ENCODE data around the gene MBIP. TPM values are rescaled to one million over a fixed set of nuclear protein-coding genes. Genes with fewer than 3 reads are reported as not detected.

MBIP gene
- total RNA-seq, 2 experiments from 2014 or later: 32.8 to 33.0 TPM

DNA sequence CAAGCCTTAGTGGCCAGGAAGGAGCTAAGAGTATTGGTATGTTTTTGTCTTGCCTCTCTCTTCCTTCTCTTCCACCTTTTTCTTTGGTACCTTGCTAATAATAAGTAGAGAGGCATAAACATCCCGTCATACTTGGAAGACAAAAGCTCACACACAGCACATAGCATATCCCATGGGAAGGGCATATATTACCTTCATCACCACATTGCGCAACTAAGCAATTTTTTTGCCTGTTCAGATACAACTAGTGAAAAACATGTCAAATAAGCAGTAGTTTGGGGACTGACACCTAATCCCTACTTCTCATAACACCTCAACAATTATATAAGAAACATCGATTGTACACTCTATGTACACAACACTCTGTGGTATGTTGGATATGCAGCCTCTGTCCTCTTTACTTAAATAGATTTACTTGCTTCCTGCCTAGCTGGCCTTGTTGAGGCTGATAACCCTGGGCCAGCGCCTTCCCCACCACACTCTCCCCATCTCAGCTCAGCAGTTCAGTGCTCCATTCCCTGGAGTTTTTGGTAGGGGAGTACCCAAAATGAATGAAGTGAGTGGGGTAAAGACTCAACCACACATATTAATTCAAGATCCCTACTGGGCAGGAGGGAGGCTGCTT lies 35.4 kb downstream of the MBIP start:
- ATAC-seq: no peak
- POLR2A ChIA-PET: no interaction called here

DNA sequence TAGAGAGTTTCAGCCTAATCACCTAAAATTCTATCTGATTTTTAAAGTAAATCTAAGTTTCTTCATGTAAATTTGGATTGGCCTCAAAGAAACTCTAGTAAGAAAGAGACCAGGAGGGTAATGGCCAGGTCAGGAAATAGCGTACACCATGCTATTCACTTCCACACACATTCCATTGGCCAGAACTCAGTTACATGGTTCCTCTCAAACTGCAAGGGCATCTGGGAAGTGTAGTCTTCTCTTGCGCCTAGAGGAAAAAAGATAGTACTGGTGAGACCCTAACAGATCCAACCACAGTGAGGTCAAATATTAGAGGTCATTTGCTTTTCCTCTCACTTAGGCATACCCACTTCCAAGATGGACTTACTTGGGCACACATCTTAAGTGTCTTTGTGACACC lies 39.1 kb downstream of the MBIP start:
- H3K4me3 Mint-ChIP-seq: no peak overlapping the region
- no peaks in the 10 kb centered on the region for H3K9me3 Mint-ChIP-seq (ENCODE audit: low read depth)
- H3K27me3 Mint-ChIP-seq: peaks cover 29% of the 10 kb centered on the region
- ChIA-PET POLR2A (no interaction called here), CTCF (no interaction called here)
- ATAC-seq: no peak
- intact Hi-C loops (cut with DNase I, micrococcal nuclease): no loop called here
- no peak for DNase-seq
- no peaks in the 10 kb centered on the region for H3K4me1 Mint-ChIP-seq
- no peak overlapping the region for H3K27ac Mint-ChIP-seq
- H3K36me3 Mint-ChIP-seq (ENCODE audit: low read depth): no peaks in the 10 kb centered on the region

More for the DNA sequence above, 35.4 kb downstream of the MBIP start:
- Mint-ChIP-seq H3K27ac (no peak overlapping the region), H3K4me3 (no peak overlapping the region), H3K9me3 (ENCODE audit: low read depth) (no peaks in the 10 kb centered on the region), H3K27me3 (peaks cover 19% of the 10 kb centered on the region), H3K4me1 (no peaks in the 10 kb centered on the region), H3K36me3 (ENCODE audit: low read depth) (no peaks in the 10 kb centered on the region)
- CTCF ChIA-PET: no interaction called here
- no peak for DNase-seq
- intact Hi-C loops (cut with DNase I, micrococcal nuclease): no loop called here

DNA sequence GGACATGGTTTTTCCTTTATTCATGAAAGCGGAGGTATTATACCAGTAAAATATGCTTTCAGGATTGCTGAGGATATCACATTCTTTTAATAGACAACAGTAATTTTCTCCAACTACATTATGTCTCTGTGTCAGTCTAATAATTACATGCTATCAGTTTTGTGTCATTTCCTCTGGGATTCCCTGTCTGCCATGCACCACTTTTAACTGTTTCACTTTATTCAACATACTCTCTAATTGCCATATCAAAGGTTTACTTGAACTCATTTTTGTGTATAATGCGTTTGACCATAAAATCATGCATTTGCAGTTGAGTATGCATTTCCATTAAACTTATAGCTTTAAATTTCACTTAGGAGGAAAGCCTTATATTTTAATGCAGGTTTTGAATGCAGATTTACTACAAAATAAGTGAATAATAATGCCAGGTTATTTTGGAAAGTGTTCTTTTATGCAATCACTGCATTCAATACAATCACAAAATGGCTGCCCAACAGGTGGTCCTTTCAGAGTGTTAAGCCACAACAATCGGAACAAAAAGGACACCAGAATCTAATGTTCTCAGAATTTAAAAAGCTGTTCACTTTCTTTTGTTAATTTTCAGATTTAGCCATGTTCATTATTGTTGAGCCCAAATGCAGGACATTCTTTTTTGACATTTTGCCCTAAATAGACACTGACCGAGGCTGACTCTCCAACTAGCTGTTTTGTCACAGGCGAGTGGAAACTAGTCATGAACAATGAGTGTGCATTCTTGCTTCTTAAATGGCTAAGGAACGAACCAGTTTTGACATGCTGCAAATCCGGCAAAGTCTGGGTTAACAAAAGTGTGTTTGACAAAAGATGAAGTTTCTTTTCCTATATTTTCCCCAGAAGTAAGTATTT lies 40.9 kb downstream of the MBIP start:
- Mint-ChIP-seq H3K27ac (no peak overlapping the region), H3K36me3 (ENCODE audit: low read depth) (no peaks in the 10 kb centered on the region), H3K9me3 (ENCODE audit: low read depth) (no peaks in the 10 kb centered on the region), H3K4me3 (no peak overlapping the region), H3K27me3 (peaks cover 31% of the 10 kb centered on the region), H3K4me1 (no peaks in the 10 kb centered on the region)
- ATAC-seq: no peak
- no peak for DNase-seq
- POLR2A ChIA-PET: no interaction called here
- CTCF ChIA-PET: interaction anchor here (0.7 to 1.0 kb wide), 3 partner anchors 18 to 148 kb away, joined by 3 to 4 read pairs (median 3); no protein-coding TSS in a partner anchor
- intact Hi-C loops (cut with DNase I, micrococcal nuclease): no loop called here

DNA sequence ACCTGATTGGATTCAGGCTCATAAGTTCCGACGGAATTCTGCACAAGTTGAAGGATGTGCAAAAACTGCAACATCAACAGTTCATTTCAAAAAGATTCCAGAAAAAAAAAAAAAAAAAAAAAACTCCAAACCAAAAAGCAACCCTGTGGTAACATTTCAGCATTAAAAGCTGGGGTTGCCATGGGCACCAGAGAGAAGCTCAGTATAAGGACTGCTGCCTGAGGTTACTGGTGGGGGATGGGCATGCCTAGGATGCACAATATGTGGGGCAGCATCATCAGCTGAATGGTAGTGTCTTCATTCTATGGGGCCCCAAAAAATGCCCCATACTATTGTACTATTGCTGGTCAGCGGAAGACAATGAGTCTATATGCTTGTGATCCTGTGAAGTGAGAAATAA lies 44.7 kb downstream of the MBIP start:
- Mint-ChIP-seq H3K9me3 (ENCODE audit: low read depth) (no peaks in the 10 kb centered on the region), H3K4me1 (peaks cover 9% of the 10 kb centered on the region), H3K4me3 (no peak overlapping the region), H3K27ac (no peak overlapping the region), H3K36me3 (ENCODE audit: low read depth) (no peaks in the 10 kb centered on the region), H3K27me3 (peaks cover 49% of the 10 kb centered on the region)
- DNase-seq (no peak), ATAC-seq (no peak)
- ChIA-PET POLR2A (no interaction called here), CTCF (interaction anchor here (0.6 kb wide), 1 partner anchor 323 kb away, joined by 3 read pairs; no protein-coding TSS in a partner anchor)
- intact Hi-C loops (cut with DNase I, micrococcal nuclease): no loop called here

DNA sequence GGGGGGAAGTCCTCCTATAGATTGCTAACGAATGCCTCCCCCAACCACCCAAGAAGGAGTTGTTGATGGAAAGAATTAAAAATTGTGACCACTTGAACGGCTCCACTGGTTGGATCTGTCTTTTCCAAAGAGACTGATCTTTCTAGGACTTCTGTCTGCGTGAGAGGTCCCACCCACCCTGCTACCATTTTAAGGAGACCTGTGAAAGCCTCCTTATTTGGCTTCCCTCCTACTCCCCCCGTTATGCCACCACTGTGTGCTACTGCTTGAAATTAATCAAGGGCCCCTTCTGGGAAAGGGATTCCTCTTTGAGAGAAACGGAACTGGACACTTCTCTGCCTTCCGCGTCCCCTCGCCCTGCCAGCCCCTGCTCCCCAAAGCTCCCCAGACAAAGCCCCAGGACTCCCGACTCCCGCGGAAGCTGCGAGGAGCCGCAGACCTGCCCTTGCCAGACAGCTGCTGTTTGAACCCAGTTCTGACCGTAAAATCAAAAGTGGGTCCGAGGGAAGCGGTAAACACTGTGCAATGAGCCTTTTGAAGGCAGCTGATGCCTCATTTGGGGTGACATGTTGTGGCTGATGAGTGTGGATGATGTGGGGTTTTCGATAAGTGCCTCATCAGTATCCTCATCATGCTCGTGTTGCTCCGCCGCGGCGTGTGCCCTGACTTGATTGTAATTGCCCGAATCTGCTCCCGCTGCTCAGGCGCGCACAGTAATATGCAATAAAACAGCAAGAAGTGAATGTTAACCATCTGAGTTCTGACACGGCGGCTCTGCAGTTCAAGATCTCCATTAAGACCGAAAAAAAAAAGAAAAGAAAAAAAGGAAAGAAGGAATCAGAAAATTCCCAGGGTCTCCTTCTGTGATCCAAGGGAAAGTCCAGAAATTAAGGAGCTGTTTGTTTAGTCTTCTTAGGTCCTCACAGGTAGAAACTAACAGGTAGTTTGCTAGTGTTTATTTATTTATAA lies 48.2 kb downstream of the MBIP start:
- intact Hi-C loops (cut with DNase I, micrococcal nuclease): loop anchor here in 1 of 2 experiments (5.0 kb wide), 1 partner anchor 45 kb away; no protein-coding TSS in a partner anchor
- POLR2A ChIA-PET: no interaction called here
- Mint-ChIP-seq H3K4me3 (peak overlapping the region; percentile 61), H3K27me3 (peaks cover 60% of the 10 kb centered on the region), H3K36me3 (ENCODE audit: low read depth) (no peaks in the 10 kb centered on the region), H3K9me3 (ENCODE audit: low read depth) (no peaks in the 10 kb centered on the region), H3K27ac (peak overlapping the region; percentile 23), H3K4me1 (peaks cover 9% of the 10 kb centered on the region)
- peak; percentile 96 for ATAC-seq
- CTCF ChIA-PET: interaction anchor here (0.5 kb wide), 1 partner anchor 392 kb away, joined by 3 read pairs; no protein-coding TSS in a partner anchor
- peak; percentile 66 for DNase-seq

DNA sequence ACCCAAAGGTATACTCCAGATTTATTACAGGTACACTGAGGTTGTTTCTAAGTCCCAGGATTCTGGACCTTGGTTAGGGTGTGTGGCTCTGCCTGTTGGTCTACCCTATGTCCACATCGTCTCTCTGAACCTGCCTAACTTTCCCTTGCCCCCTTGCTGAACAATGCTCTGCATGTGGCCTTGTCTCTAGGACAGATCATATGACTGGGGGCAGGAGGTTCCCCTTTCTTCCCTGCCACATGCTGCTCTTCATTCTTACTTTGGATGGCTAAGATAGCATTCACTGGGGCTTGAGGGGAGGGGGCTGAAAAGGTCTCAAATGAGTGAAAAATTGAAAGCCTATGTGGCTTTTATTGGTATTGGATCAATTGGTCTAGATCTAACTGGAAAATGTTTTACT lies 49.2 kb downstream of the MBIP start:
- POLR2A ChIA-PET: no interaction called here
- Mint-ChIP-seq H3K27me3 (peaks cover 57% of the 10 kb centered on the region), H3K4me3 (no peak overlapping the region)

DNA sequence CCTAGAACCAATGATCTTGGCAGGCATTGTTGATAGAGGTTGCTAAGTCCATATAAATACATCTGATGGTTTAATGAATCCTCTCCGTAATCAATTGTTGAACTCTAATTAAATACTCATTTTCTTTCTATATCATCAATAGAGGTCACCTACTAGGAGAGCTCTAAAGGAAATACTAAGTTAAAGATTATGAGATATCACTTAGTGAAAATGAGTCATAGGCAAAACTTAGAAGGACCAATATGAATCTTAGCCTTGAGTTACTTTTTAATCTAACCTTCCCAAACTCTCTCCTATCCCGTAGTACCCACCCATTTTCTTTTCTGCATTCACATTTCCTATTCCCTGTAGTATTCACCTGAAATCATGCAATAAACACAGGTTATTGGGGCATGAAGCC lies 50.2 kb downstream of the MBIP start:
- no peak for ATAC-seq
- Mint-ChIP-seq H3K27ac (no peak overlapping the region), H3K27me3 (peaks cover 54% of the 10 kb centered on the region), H3K9me3 (ENCODE audit: low read depth) (no peaks in the 10 kb centered on the region), H3K4me3 (no peak overlapping the region), H3K36me3 (ENCODE audit: low read depth) (no peaks in the 10 kb centered on the region), H3K4me1 (peaks cover 14% of the 10 kb centered on the region)
- POLR2A ChIA-PET: no interaction called here
- no peak for DNase-seq
- intact Hi-C loops (cut with DNase I, micrococcal nuclease): loop anchor here in 1 of 2 experiments (5.0 kb wide), 1 partner anchor 47 kb away; no protein-coding TSS in a partner anchor
- CTCF ChIA-PET: no interaction called here

More for the DNA sequence above, 49.2 kb downstream of the MBIP start:
- intact Hi-C loops (cut with DNase I, micrococcal nuclease): loop anchor here in 1 of 2 experiments (5.0 kb wide), 1 partner anchor 46 kb away; no protein-coding TSS in a partner anchor
- Mint-ChIP-seq H3K27ac (no peak overlapping the region), H3K4me1 (peaks cover 9% of the 10 kb centered on the region), H3K9me3 (ENCODE audit: low read depth) (no peaks in the 10 kb centered on the region), H3K36me3 (ENCODE audit: low read depth) (no peaks in the 10 kb centered on the region)
- DNase-seq: no peak
- ATAC-seq: no peak
- CTCF ChIA-PET: no interaction called here

DNA sequence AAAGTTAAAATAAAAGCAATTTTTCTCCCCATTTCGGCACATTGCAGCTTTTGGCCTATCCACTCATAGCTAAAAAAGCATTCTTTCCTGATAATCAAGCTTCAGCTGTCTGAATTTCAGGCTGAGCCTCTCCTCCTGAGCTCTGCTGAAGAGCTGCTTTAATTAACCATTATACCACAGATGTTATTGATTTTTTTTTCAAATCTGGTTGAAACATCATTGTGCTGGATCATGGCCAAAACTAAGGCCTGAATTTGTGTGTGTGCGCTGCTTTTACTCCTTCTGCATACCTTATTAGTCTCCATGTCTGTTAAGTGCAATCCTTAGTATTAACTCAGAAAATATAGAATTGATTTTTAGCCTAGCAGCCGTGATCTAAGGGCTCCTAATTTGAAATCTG lies 52.3 kb downstream of the MBIP start:
- ChIA-PET POLR2A (no interaction called here), CTCF (no interaction called here)
- intact Hi-C loops (cut with DNase I, micrococcal nuclease): no loop called here
- H3K9me3 Mint-ChIP-seq (ENCODE audit: low read depth): no peaks in the 10 kb centered on the region
- no peak overlapping the region for H3K4me3 Mint-ChIP-seq
- no peak overlapping the region for H3K27ac Mint-ChIP-seq
- no peaks in the 10 kb centered on the region for H3K36me3 Mint-ChIP-seq (ENCODE audit: low read depth)
- peaks cover 16% of the 10 kb centered on the region for H3K4me1 Mint-ChIP-seq
- ATAC-seq (no peak), DNase-seq (no peak)
- peaks cover 41% of the 10 kb centered on the region for H3K27me3 Mint-ChIP-seq

DNA sequence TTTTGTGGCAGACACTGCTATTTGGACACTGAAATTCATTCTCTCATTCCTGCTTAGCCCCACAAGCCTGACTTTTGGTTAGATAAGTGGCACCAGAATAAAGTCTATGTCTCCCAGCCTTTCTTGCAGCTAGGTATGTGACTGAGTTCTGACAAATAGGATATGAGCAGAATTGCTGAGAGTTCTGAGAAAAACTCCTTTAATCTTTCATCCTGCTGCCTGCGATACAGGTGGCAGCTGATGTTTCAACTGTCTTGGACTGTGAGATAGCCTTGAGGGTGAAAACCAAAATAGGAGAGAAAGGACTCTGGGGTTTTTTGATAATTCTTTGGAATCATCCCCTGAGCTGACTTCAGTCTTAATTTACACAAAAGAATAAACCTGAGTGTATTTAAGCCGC lies 55.8 kb downstream of the MBIP start:
- CTCF ChIA-PET: no interaction called here

DNA sequence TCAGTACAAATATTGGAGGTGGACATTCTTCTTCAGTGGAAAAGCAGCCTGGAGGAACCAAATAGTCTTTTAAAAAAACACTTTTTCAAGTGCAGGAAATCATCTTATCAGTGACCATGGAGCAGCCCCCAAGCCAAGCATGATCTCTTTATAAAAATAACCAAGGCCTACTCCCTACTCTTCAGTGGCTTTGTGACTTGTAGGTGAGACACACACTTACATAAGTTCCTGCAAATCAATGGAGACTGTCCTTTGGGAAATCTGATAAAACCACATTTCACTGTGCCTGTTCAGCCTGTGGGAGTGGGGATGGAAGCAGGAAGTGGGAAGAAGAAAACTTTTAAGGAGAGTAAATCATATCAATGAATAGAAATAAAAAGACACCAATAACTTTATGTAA lies 56.3 kb downstream of the MBIP start:
- H3K9me3 Mint-ChIP-seq (ENCODE audit: low read depth): no peaks in the 10 kb centered on the region
- CTCF ChIA-PET: no interaction called here
- POLR2A ChIA-PET: no interaction called here
- no peaks in the 10 kb centered on the region for H3K36me3 Mint-ChIP-seq (ENCODE audit: low read depth)
- H3K27me3 Mint-ChIP-seq: peaks cover 17% of the 10 kb centered on the region
- H3K4me1 Mint-ChIP-seq: peaks cover 8% of the 10 kb centered on the region
- no peak overlapping the region for H3K4me3 Mint-ChIP-seq
- H3K27ac Mint-ChIP-seq: no peak overlapping the region
- intact Hi-C loops (cut with DNase I, micrococcal nuclease): no loop called here
- DNase-seq (no peak), ATAC-seq (no peak)

More for the DNA sequence above, 55.8 kb downstream of the MBIP start:
- Mint-ChIP-seq H3K9me3 (ENCODE audit: low read depth) (no peaks in the 10 kb centered on the region), H3K4me3 (no peak overlapping the region), H3K4me1 (peaks cover 8% of the 10 kb centered on the region), H3K27me3 (peaks cover 19% of the 10 kb centered on the region), H3K36me3 (ENCODE audit: low read depth) (no peaks in the 10 kb centered on the region), H3K27ac (no peak overlapping the region)
- POLR2A ChIA-PET: no interaction called here
- DNase-seq (no peak), ATAC-seq (no peak)
- intact Hi-C loops (cut with DNase I, micrococcal nuclease): no loop called here

DNA sequence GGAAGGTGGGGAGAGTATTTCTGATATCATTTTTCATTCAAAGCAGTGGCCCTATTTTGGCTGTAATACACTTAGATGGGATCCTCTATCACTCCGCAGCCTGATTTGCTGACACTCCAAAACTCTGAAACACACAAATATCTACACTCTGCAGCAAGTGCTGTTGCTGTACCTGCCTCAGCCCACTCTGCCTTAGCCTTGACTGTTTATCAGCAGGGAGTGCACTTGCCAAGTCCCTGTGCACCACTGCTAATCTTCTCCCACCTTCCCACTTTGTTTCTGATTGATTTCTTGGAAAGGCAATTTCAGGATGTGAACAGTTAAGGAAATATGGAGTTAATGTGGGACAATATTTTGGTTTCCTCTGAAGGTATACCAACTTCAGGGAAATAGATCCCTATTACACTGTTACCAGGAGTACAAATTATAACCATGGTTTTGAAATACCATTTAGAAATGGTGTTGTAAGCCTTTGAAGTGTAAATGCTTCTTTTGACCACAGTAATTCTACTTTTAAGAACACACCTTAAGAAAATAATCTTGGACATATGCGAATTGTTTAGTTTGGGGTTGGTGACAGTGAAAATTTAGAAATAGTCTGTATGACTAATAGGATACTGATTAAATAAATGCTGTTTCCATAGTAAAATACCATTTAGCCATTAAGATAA lies 59.3 kb downstream of the MBIP start:
- Mint-ChIP-seq H3K36me3 (ENCODE audit: low read depth) (no peaks in the 10 kb centered on the region), H3K4me3 (no peak overlapping the region), H3K27ac (no peak overlapping the region), H3K27me3 (peaks cover 14% of the 10 kb centered on the region), H3K4me1 (peaks cover 8% of the 10 kb centered on the region), H3K9me3 (ENCODE audit: low read depth) (no peaks in the 10 kb centered on the region)
- intact Hi-C loops (cut with DNase I, micrococcal nuclease): no loop called here
- no peak for ATAC-seq
- ChIA-PET CTCF (interaction anchor here (1.5 kb wide), 1 partner anchor 191 kb away, joined by 3 read pairs; no protein-coding TSS in a partner anchor), POLR2A (no interaction called here)
- DNase-seq: no peak

Measured in activated CD4-positive, alpha-beta T cell treated with anti-CD3 and anti-CD28 coated beads for 36 hours (primary cell).